ENCODE results near the gene HEPN1.
A peak's percentile ranks its signal among the peaks of the same experiment; 100 is the strongest.

Gene HEPN1

GRCh38 chr11:124902616-124903015, 16.4 kb upstream of the HEPN1 start:
- DNase-seq = no peak

- no peak for DNase-seq
These were observed 3.3 kb upstream of the HEPN1 start for GRCh38 chr11:124915541-124916369.

- DNase-seq = no peak
These were observed 2.7 kb upstream of the HEPN1 start for GRCh38 chr11:124916370-124916710.

- DNase-seq = no peak
These were observed 1.9 kb upstream of the HEPN1 start for GRCh38 chr11:124917115-124917637.

- no peak for DNase-seq
These were observed 848 bp downstream of the HEPN1 start for GRCh38 chr11:124919898-124920297.

- DNase-seq = no peak
These were observed 1.3 kb downstream of the HEPN1 start for GRCh38 chr11:124920356-124920755.

GRCh38 chr11:124920870-124921609, 2.0 kb downstream of the HEPN1 start:
- peak; percentile 71 for DNase-seq

GRCh38 chr11:124922831-124923230, 3.8 kb downstream of the HEPN1 start:
- DNase-seq = no peak

GRCh38 chr11:124923296-124923695, 4.2 kb downstream of the HEPN1 start:
- no peak for DNase-seq

GRCh38 chr11:124928942-124929665, 10.1 kb downstream of the HEPN1 start:
- DNase-seq = no peak

GRCh38 chr11:124930799-124931198, 11.7 kb downstream of the HEPN1 start:
- DNase-seq = no peak

- no peak for DNase-seq
These were observed 16.0 kb downstream of the HEPN1 start for GRCh38 chr11:124934862-124935547.

GRCh38 chr11:124935548-124936514, 16.8 kb downstream of the HEPN1 start, which contains the start of gene HEPACAM:
Gene HEPACAM, minus strand, starts transcription at chr11:124936047. Its CDS starts 41 bp downstream, at chr11:124936006.
- no peak for DNase-seq

- no peak for DNase-seq
These were observed 18.4 kb downstream of the HEPN1 start for GRCh38 chr11:124937336-124937935.

- DNase-seq = no peak
These were observed 19.2 kb downstream of the HEPN1 start for GRCh38 chr11:124938206-124938765.

- no peak for DNase-seq
These were observed 19.9 kb downstream of the HEPN1 start for GRCh38 chr11:124938970-124939369.

GRCh38 chr11:124941703-124942102, 22.7 kb downstream of the HEPN1 start:
- DNase-seq = no peak

- no peak for DNase-seq
These were observed 23.6 kb downstream of the HEPN1 start for GRCh38 chr11:124942466-124943253.

GRCh38 chr11:124943254-124943616, 24.2 kb downstream of the HEPN1 start:
- DNase-seq = no peak

GRCh38 chr11:124943741-124944140, 24.7 kb downstream of the HEPN1 start:
- DNase-seq = no peak
